GM18505 (cell line): ENCODE data around the gene CFAP69.

Experiments used
- ATAC-seq: cut with Tn5 transposase; IDR thresholded peaks from one replicate; pipeline ENCODE4 v1.9.1; 2021; ENCODE audit not compliant: unreplicated experiment
- POLR2A ChIP-seq: IDR thresholded peaks from 4 replicates; pipeline ENCODE4 v1.6.1; 2011; ENCODE audit warnings: borderline replicate concordance; ENCODE audit not compliant: insufficient read depth, insufficient read length; ENCODE audit errors: extremely low read depth

Gene CFAP69

DNA sequence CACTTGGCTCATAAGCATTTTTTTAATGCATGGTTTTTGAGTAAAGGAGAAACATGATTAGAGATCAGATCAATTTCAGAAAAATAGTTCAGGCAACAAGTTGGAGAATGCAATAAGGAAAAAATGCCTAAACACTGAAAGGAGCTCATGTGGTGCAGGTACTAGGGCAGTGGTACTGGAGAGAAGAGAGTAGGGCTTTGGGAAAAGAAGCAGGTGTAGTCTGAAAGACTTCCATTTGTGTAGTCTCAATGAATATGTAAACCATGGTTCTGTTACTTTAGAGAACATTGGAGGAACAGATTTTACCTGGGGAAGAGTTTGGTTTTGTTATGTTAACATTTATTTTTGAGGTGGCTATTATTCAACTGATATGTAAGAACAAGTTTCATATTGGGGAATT, 107.0 kb downstream of the CFAP69 start:
- TF ChIP-seq POLR2A: no peak
- no peak for ATAC-seq
